Panc1 (cell line): ENCODE results near the gene RNF220. TPM values are rescaled to one million over a fixed set of nuclear protein-coding genes. Genes with fewer than 3 reads are reported as not detected.

Experiments
- ATAC-seq: fragments of 200-7000 bp; cut with Tn5 transposase; 2 replicates; pipeline ENCODE4 v1.9.1; 2020; ENCODE audit warnings: mild to moderate bottlenecking, moderate library complexity
- BruUV-seq: library from RNA; stranded (reverse); fragments of 400-500 nt; replicated peaks from 2 replicates; lab custom pipeline; 2021; lab: Mats Ljungman, UMichigan
- CTCF ChIA-PET: fragments of 300-600 bp; sonication (Branson Sonifier 250); formaldehyde crosslinking; loops from one replicate; lab custom pipeline; 2022; ENCODE audit warnings: antibody characterized with exemption; lab: Charles Lee
- POLR2A ChIA-PET: fragments of 300-600 bp; sonication (Branson Sonifier 250); formaldehyde crosslinking; loops from one replicate; lab custom pipeline; 2022; ENCODE audit warnings: antibody characterized with exemption; lab: Charles Lee
- DNase-seq: peaks from one replicate; pipeline ENCODE4 v3.0.0-alpha.2; 2010; ENCODE audit warnings: low read depth, low spot score
- H3K27ac ChIP-seq: 2 replicates; pipeline ENCODE4 v1.5.1; 2011; ENCODE audit warnings: mild to moderate bottlenecking, low read length, inconsistent platforms
- H3K27me3 ChIP-seq: fragments of 200-500 bp; sonication (Bioruptor generic); 2 replicates; pipeline ENCODE4 v1.6.0; 2014; ENCODE audit warnings: low read length, inconsistent platforms; ENCODE audit not compliant: control insufficient read depth, insufficient read depth
- H3K36me3 ChIP-seq: fragments of 200-500 bp; sonication (Bioruptor generic); 2 replicates; pipeline ENCODE4 v1.5.1; 2014; ENCODE audit warnings: inconsistent platforms, mild to moderate bottlenecking, low read length, moderate library complexity; ENCODE audit not compliant: control insufficient read depth, insufficient read depth
- H3K4me1 ChIP-seq: 2 replicates; pipeline ENCODE4 v1.5.1; 2011; ENCODE audit warnings: inconsistent platforms, mild to moderate bottlenecking, low read length, moderate library complexity; ENCODE audit not compliant: control insufficient read depth, insufficient read depth
- H3K4me3 ChIP-seq, 2 experiments: 2 replicates each; pipeline ENCODE4 v1.5.1; 2011 to 2012; ENCODE audit warnings: low read depth in 2 of 2, low read length in 2 of 2, mild to moderate bottlenecking in 2 of 2, inconsistent platforms in 1 of 2, moderate library complexity in 1 of 2
- H3K9me3 ChIP-seq: fragments of 200-500 bp; sonication (Bioruptor generic); 2 replicates; pipeline ENCODE4 v1.5.1; 2014; ENCODE audit warnings: low read depth, mild to moderate bottlenecking, inconsistent platforms, low read length, moderate library complexity; ENCODE audit not compliant: control insufficient read depth, insufficient read depth
- CTCF ChIP-seq: fragments of 450-650 bp; IDR thresholded peaks from 2 replicates; pipeline ENCODE4 v1.5.1; 2017; ENCODE audit warnings: mild to moderate bottlenecking
- POLR2AphosphoS5 ChIP-seq: IDR thresholded peaks from 2 replicates; pipeline ENCODE4 v1.6.1; 2012; ENCODE audit warnings: mild to moderate bottlenecking, low read depth, low read length, moderate library complexity
- SIN3A ChIP-seq: IDR thresholded peaks from 2 replicates; pipeline ENCODE4 v1.6.1; 2012; ENCODE audit warnings: low read depth, mild to moderate bottlenecking, low read length, moderate library complexity, borderline replicate concordance; ENCODE audit not compliant: insufficient read depth
- TCF7L2 ChIP-seq: IDR thresholded peaks from 2 replicates; pipeline ENCODE4 v1.6.1; 2011; ENCODE audit warnings: mild to moderate bottlenecking, low read depth, low read length, inconsistent platforms
- in situ Hi-C: cut with HindIII; loops from 2 replicates; pipeline ENCODE4 v1.10.0; 2016; ENCODE audit warnings: low sequenced_read_pairs, low pct_unique_long_range_greater_than_20kb
- intact Hi-C: fragments of 100-400 bp; cut with micrococcal nuclease; formaldehyde crosslinking; loops from one replicate; pipeline ENCODE4 v1.10.0; 2022; ENCODE audit not compliant: unreplicated experiment
- total RNA-seq: library from RNA; stranded (reverse); gene quantifications from one replicate; pipeline ENCODE4 v1.2.1, GENCODE V29; 2021; ENCODE audit not compliant: unreplicated experiment
- TF ChIP-seq, protein P1 (sequence below), 2 experiments: IDR thresholded peaks; 2 replicates each; pipeline ENCODE4 v1.6.1; 2011 to 2012; ENCODE audit warnings: low read depth in 2 of 2, control low read depth in 1 of 2, low read length in 1 of 2, mild to moderate bottlenecking in 1 of 2, moderate library complexity in 1 of 2; ENCODE audit not compliant: insufficient read depth in 1 of 2

The RNF220 gene
- total RNA-seq, 1 experiment from 2014 or later, result 64.9 TPM

- intact Hi-C loops, result no loop called here
- no peaks in the 10 kb centered on the region for H3K9me3 ChIP-seq
- H3K4me1 ChIP-seq, result peaks cover 6% of the 10 kb centered on the region
- H3K27ac ChIP-seq, result no peak overlapping the region
- ChIA-PET CTCF (no interaction called here), POLR2A (no interaction called here)
- DNase-seq, result no peak
- BruUV-seq, result no TSS peak
- TF ChIP-seq TCF7L2 (no peak), SIN3A (no peak), POLR2AphosphoS5 (no peak), CTCF (no peak)
- TF ChIP-seq, protein P1, sequence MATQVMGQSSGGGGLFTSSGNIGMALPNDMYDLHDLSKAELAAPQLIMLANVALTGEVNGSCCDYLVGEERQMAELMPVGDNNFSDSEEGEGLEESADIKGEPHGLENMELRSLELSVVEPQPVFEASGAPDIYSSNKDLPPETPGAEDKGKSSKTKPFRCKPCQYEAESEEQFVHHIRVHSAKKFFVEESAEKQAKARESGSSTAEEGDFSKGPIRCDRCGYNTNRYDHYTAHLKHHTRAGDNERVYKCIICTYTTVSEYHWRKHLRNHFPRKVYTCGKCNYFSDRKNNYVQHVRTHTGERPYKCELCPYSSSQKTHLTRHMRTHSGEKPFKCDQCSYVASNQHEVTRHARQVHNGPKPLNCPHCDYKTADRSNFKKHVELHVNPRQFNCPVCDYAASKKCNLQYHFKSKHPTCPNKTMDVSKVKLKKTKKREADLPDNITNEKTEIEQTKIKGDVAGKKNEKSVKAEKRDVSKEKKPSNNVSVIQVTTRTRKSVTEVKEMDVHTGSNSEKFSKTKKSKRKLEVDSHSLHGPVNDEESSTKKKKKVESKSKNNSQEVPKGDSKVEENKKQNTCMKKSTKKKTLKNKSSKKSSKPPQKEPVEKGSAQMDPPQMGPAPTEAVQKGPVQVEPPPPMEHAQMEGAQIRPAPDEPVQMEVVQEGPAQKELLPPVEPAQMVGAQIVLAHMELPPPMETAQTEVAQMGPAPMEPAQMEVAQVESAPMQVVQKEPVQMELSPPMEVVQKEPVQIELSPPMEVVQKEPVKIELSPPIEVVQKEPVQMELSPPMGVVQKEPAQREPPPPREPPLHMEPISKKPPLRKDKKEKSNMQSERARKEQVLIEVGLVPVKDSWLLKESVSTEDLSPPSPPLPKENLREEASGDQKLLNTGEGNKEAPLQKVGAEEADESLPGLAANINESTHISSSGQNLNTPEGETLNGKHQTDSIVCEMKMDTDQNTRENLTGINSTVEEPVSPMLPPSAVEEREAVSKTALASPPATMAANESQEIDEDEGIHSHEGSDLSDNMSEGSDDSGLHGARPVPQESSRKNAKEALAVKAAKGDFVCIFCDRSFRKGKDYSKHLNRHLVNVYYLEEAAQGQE (IDR thresholded peaks at IDR 0.05; ENCODE audit: insufficient read depth in 1 of 2, low read depth in 2 of 2, low read length in 1 of 2), result no peak
- ATAC-seq, result no peak
- H3K27me3 ChIP-seq, result no peaks in the 10 kb centered on the region
- no peak overlapping the region for H3K4me3 ChIP-seq
- in situ Hi-C loops, result no loop called here
- H3K36me3 ChIP-seq, result peaks cover 11% of the 10 kb centered on the region
Observed at GRCh38 chr1:44635439-44635838, 230.4 kb downstream of the RNF220 start.

DNA sequence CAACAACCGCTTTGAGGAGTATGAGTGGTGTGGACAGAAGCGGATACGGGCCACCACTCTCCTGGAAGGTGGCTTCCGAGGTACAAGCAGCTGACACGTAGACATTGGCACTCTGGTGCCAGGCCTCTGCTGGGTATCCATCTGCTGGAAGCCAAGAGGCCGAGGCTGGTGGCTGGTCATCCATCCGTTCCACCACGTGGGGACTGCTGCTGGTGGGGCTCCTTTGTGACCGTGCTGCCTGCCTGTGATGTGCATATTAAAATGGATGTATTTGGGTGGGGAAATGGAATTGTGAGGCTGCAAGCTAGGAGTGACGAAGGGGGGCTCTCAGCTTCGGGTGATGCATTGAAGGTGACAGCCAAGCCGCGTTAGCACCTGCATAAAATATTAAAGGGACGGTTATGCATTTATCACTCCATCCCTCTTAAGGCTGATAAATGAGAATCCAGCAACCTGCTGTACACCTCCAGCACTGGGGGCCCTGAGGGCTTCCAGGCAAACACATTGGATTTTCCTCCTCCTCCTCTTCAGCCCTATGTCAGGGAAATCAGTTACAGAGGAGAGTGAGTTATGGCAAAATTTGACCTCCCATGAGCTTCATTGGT is 231.1 kb downstream of the RNF220 start:
- intact Hi-C loops, result no loop called here
- CTCF ChIA-PET, result no interaction called here
- Histone ChIP-seq H3K4me1 (peaks cover 3% of the 10 kb centered on the region), H3K27ac (no peak overlapping the region), H3K4me3 (no peak overlapping the region), H3K9me3 (no peaks in the 10 kb centered on the region), H3K36me3 (peaks cover 13% of the 10 kb centered on the region), H3K27me3 (no peaks in the 10 kb centered on the region)
- in situ Hi-C loops, result no loop called here
- no peak for TF ChIP-seq TCF7L2
- no peak for TF ChIP-seq CTCF
- no peak for TF ChIP-seq POLR2AphosphoS5
- TF ChIP-seq SIN3A, result no peak
- TF ChIP-seq, protein P1 (IDR thresholded peaks at IDR 0.05; ENCODE audit: insufficient read depth in 1 of 2, low read depth in 2 of 2, low read length in 1 of 2), result no peak
- DNase-seq (no peak), ATAC-seq (no peak)
- POLR2A ChIA-PET, result no interaction called here
- BruUV-seq, result no TSS peak
